K562 (cell line): ENCODE measurements around the gene ORC5. TPM values are rescaled to one million over a fixed set of nuclear protein-coding genes. Genes with fewer than 3 reads are reported as not detected.

Experiments used
- ATAC-seq: fragments of 200-7000 bp; cut with Tn5 transposase; 3 replicates; pipeline ENCODE4 v1.9.1; 2020; ENCODE audit warnings: moderate library complexity
- BruUV-seq: library from RNA; stranded (reverse); fragments of 400-500 nt; replicated peaks from 2 replicates; lab custom pipeline; 2021; lab: Mats Ljungman, UMichigan
- CTCF ChIA-PET: fragments of 300-600 bp; formaldehyde crosslinking; extraction: SDS; loops from one replicate; lab custom pipeline; 2021; ENCODE audit warnings: low intra/inter-chr PET ratio; lab: Yijun Ruan, JAX
- POLR2A ChIA-PET: fragments of 300-600, 350-650 bp; sonication (Branson Sonifier 250); formaldehyde crosslinking; extraction: SDS; loops from one replicate; lab custom pipeline; 2021; ENCODE audit warnings: antibody characterized with exemption, inconsistent platforms; lab: Yijun Ruan, JAX
- DNase-seq, 4 experiments: peaks; one replicate each; pipeline versions ENCODE4 v3.0.0 to v3.0.0-alpha.2; 2011 to 2018; ENCODE audit warnings: low spot score in 3 of 4, mixed read lengths in 3 of 4; ENCODE audit errors: extremely low read depth in 1 of 4
- FAIRE-seq: peaks from 2 replicates; lab custom pipeline; 2011; peaks lifted over from hg19 to GRCh38; lab: Jason Lieb, UNC
- H2AFZ ChIP-seq: 2 replicates; pipeline ENCODE4 v1.6.0; 2011; ENCODE audit warnings: low read depth, low read length, control low read depth, inconsistent platforms
- H3K27ac ChIP-seq: fragments of 200-600 bp; 3 replicates; pipeline ENCODE4 v1.8.0; 2011; ENCODE audit warnings: low read depth, mild to moderate bottlenecking, control low read depth, inconsistent platforms, low read length, moderate library complexity, mixed read lengths; ENCODE audit errors: extremely low read depth
- H3K27me3 ChIP-seq, 2 experiments: fragments of 300-600 bp in 1 of 2; 2 replicates in 1 of 2; 3 replicates in 1 of 2; pipeline versions ENCODE4 v1.6.0 to v1.8.0; 2011; ENCODE audit warnings: inconsistent platforms in 2 of 2, low read length in 2 of 2, mild to moderate bottlenecking in 1 of 2, mixed read lengths in 1 of 2, moderate library complexity in 1 of 2; ENCODE audit not compliant: control insufficient read depth in 2 of 2, insufficient read depth in 2 of 2
- H3K36me3 ChIP-seq: fragments of 300-600 bp; 3 replicates; pipeline ENCODE4 v1.8.0; 2011; ENCODE audit warnings: mild to moderate bottlenecking, low read length, inconsistent platforms; ENCODE audit not compliant: control insufficient read depth, insufficient read depth
- H3K4me1 ChIP-seq, 2 experiments: fragments of 200-600 bp in 1 of 2; replicated peaks in 1 of 2; 2 replicates in 1 of 2; 3 replicates in 1 of 2; pipeline versions ENCODE4 v1.5.1 to v1.8.0; 2011; ENCODE audit warnings: inconsistent platforms in 2 of 2, low read length in 2 of 2, mild to moderate bottlenecking in 1 of 2, mixed read lengths in 1 of 2, moderate library complexity in 1 of 2; ENCODE audit not compliant: control insufficient read depth in 2 of 2, insufficient read depth in 2 of 2
- H3K4me2 ChIP-seq: 2 replicates; pipeline ENCODE4 v1.6.1; 2011; ENCODE audit warnings: low read length, control low read depth, inconsistent platforms, mixed read lengths; ENCODE audit not compliant: insufficient read depth
- H3K4me3 ChIP-seq: fragments of 200-600 bp; sonication (generic), shearing (Covaris generic); 2 replicates; pipeline ENCODE4 v1.5.1; 2016; ENCODE audit warnings: control low read depth, inconsistent platforms
- H3K79me2 ChIP-seq: fragments of 200-600 bp; 3 replicates; pipeline ENCODE4 v1.8.0; 2011; ENCODE audit warnings: low read length, inconsistent platforms; ENCODE audit not compliant: control insufficient read depth, insufficient read depth
- H3K9ac ChIP-seq, 2 experiments: 2 replicates each; pipeline versions ENCODE4 v1.6.0 to v1.6.1; 2011; ENCODE audit warnings: low read depth in 2 of 2, low read length in 2 of 2, control low read depth in 1 of 2, inconsistent platforms in 1 of 2, mild to moderate bottlenecking in 1 of 2, mixed read lengths in 1 of 2; ENCODE audit not compliant: insufficient read depth in 1 of 2
- H3K9me1 ChIP-seq: one replicate; pipeline ENCODE4 v1.6.0; 2011; ENCODE audit warnings: inconsistent platforms, mild to moderate bottlenecking, low read length, moderate library complexity; ENCODE audit not compliant: control insufficient read depth, insufficient read depth
- H3K9me3 ChIP-seq: replicated peaks from 2 replicates; pipeline ENCODE4 v1.5.1; 2011; ENCODE audit warnings: low read depth, low read length, inconsistent platforms; ENCODE audit not compliant: control insufficient read depth, insufficient read depth
- H4K20me1 ChIP-seq: replicated peaks from 2 replicates; pipeline ENCODE4 v1.6.1; 2011; ENCODE audit warnings: low read length, inconsistent platforms, mixed read lengths; ENCODE audit not compliant: control insufficient read depth, insufficient read depth
- BHLHE40 ChIP-seq: IDR thresholded peaks from 2 replicates; pipeline ENCODE4 v1.6.1; 2011; ENCODE audit warnings: low read length, improper control_type of control experiment
- CBFA2T2 ChIP-seq: fragments of 450-650 bp; conservative IDR thresholded peaks from 2 replicates; pipeline ENCODE4 v1.6.1; 2017; ENCODE audit warnings: mild to moderate bottlenecking
- ELF2 ChIP-seq: fragments of 250-450 bp; sonication (Bioruptor Pico); IDR thresholded peaks from 2 replicates; pipeline ENCODE4 v1.5.0; 2021; ENCODE audit warnings: mild to moderate bottlenecking
- FOXJ2 ChIP-seq: fragments of 200-800 bp; sonication (Bioruptor generic); IDR thresholded peaks from 2 replicates; pipeline ENCODE4 v1.6.1; 2016; ENCODE audit warnings: missing genetic modification characterization, missing compliant biosample characterization
- FOXP1 ChIP-seq: sonication (generic); formaldehyde crosslinking; IDR thresholded peaks from 2 replicates; pipeline ENCODE4 v1.8.0; 2022; ENCODE audit warnings: mild to moderate bottlenecking, missing genetic modification reagents
- IRF2 ChIP-seq: sonication (generic); formaldehyde crosslinking; IDR thresholded peaks from 2 replicates; pipeline ENCODE4 v1.8.1; 2022; ENCODE audit warnings: mild to moderate bottlenecking, missing genetic modification reagents
- JUN ChIP-seq, 2 experiments: sonication (generic) in 1 of 2; formaldehyde crosslinking in 1 of 2; IDR thresholded peaks; 2 replicates each; pipeline versions ENCODE4 v1.6.1 to v1.8.0; 2012 to 2022; ENCODE audit warnings: borderline replicate concordance in 2 of 2, mild to moderate bottlenecking in 2 of 2, improper control_type of control experiment in 1 of 2, low read depth in 1 of 2, low read length in 1 of 2, missing genetic modification reagents in 1 of 2
- MCM2 ChIP-seq: fragments of 450-650 bp; IDR thresholded peaks from 2 replicates; pipeline ENCODE4 v1.6.1; 2017; ENCODE audit warnings: low read depth, mild to moderate bottlenecking
- NR2C1 ChIP-seq, 2 experiments: fragments of 450-650 bp; IDR thresholded peaks; 2 replicates each; pipeline ENCODE4 v1.6.1; 2017; ENCODE audit warnings: mild to moderate bottlenecking in 2 of 2, antibody characterized with exemption in 1 of 2, inconsistent platforms in 1 of 2, missing compliant biosample characterization in 1 of 2, missing genetic modification characterization in 1 of 2
- SETDB1 ChIP-seq: IDR thresholded peaks from one replicate; pipeline ENCODE4 v1.6.1; 2012; ENCODE audit warnings: low read length, control low read depth, inconsistent platforms
- ZNF174 ChIP-seq: fragments of 250-450 bp; sonication (Bioruptor Pico); IDR thresholded peaks from 2 replicates; pipeline ENCODE4 v1.4.0; 2020; ENCODE audit warnings: mild to moderate bottlenecking
- ZNF316 ChIP-seq: fragments of 450-650 bp; IDR thresholded peaks from 2 replicates; pipeline ENCODE4 v1.6.1; 2016
- WGBS: fragments of 100-300 bp; shearing (Covaris generic); methylation state at CpG from one replicate; pipeline ENCODE4 v1.1.6; 2016; ENCODE audit warnings: low coverage, mixed read lengths; ENCODE audit not compliant: insufficient coverage; ENCODE audit errors: missing lambda C conversion rate; 5-methylcytosine and 5-hydroxymethylcytosine counted together
- in situ Hi-C: fragments of 300-500 bp; cut with MboI; formaldehyde crosslinking; loops from 4 replicates; pipeline ENCODE4 v1.15.0; 2018; ENCODE audit warnings: inconsistent platforms, mixed read lengths
- intact Hi-C: fragments of 100-400 bp; cut with micrococcal nuclease; formaldehyde crosslinking; loops from 2 replicates; pipeline ENCODE4 v1.14.2; 2022
- polyA plus RNA-seq, 8 experiments: library from polyadenylated mRNA; depleted of rRNA in 4 of 8; stranded (reverse) in 5 of 8; unstranded in 3 of 8; fragments of >200 nt; fragmentation: Nextera tagmentation in 2 of 8; fragmentation: Illumina TruSeq in 1 of 8; extraction: Ambion mirVana in 2 of 8; extraction: Trizol in 1 of 8; gene quantifications; 2 replicates each; pipeline versions ENCODE4 v1.2.1 to v1.2.3, GENCODE V29; 2011 to 2014; ENCODE audit warnings: inconsistent platforms in 1 of 8, missing spikeins in 1 of 8
- total RNA-seq, 7 experiments: library from RNA; depleted of rRNA in 6 of 7; stranded (reverse); fragments of >200 nt in 6 of 7; fragmentation: Illumina TruSeq in 2 of 7; extraction: Trizol in 2 of 7; gene quantifications; 2 replicates each; pipeline versions ENCODE4 v1.2.1 to v1.2.3, GENCODE V29; 2011 to 2021; ENCODE audit warnings: low replicate concordance in 1 of 7
- TF ChIP-seq, protein P1 (sequence below): fragments of 250-450 bp; sonication (Bioruptor Pico); IDR thresholded peaks from 2 replicates; pipeline ENCODE4 v1.8.0; 2022; ENCODE audit warnings: moderate library complexity, mild to moderate bottlenecking, inconsistent platforms
- TF ChIP-seq, protein P2 (sequence below): sonication (generic); formaldehyde crosslinking; IDR thresholded peaks from 2 replicates; pipeline ENCODE4 v1.8.1; 2023; ENCODE audit warnings: mild to moderate bottlenecking, missing genetic modification reagents, moderate library complexity
- TF ChIP-seq, protein P3 (sequence below), 3 experiments: IDR thresholded peaks in 2 of 3; conservative IDR thresholded peaks in 1 of 3; 2 replicates each; pipeline ENCODE4 v1.5.1; 2011 to 2012; ENCODE audit warnings: low read length in 3 of 3, mild to moderate bottlenecking in 3 of 3, control low read depth in 2 of 3, improper control_type of control experiment in 1 of 3, inconsistent platforms in 1 of 3, low read depth in 1 of 3, mixed read lengths in 1 of 3, moderate library complexity in 1 of 3; ENCODE audit not compliant: insufficient read depth in 2 of 3
- TF ChIP-seq, protein P4 (sequence below), 2 experiments: fragments of 450-650 bp; IDR thresholded peaks; 2 replicates each; pipeline ENCODE4 v1.6.1; 2018; ENCODE audit warnings: mild to moderate bottlenecking in 2 of 2, low read depth in 1 of 2; ENCODE audit not compliant: partially characterized antibody in 2 of 2

The ORC5 gene
- total and polyA plus RNA-seq, 9 of the 15 experiments (the other 6 are each of a cell fraction or from before 2014, with no cell fraction given), result 29.8 to 136 (median 54.8) TPM

DNA sequence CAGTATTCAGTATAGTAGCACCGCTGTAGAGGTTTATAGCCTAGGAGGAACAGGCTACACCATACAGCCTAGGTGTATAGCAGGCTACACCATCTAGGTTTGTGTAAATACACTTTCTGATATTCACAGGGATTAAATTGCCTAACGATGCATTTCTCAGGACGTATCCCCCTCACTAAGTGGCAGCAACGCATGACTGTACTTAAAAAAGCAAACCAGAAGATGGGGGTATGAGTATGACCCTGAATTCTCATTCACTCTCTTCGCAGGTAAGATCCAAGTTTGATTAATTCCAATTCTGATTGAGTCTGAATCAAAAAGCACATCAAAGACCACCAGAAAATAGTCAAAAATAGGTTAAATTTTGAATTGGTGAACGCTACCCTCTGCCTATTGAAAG is 972 bp downstream of the ORC5 start:
- Histone ChIP-seq H3K27me3 (no peaks in the 10 kb centered on the region), H3K36me3 (peaks cover 27% of the 10 kb centered on the region), H3K79me2 (peaks cover 57% of the 10 kb centered on the region), H3K4me3 (peak overlapping the region; percentile 71), H3K9me1 (no peaks in the 10 kb centered on the region), H3K4me1 (peaks cover 5 to 8% of the 10 kb centered on the region in 2 experiments; a peak in 1 of 5 replicates), H3K27ac (peak overlapping the region; percentile 86), H4K20me1 (no peaks in the 10 kb centered on the region), H2AFZ (peak overlapping the region; percentile 91), H3K9ac (peak overlapping the region; percentile 95 to 96; a peak in 3 of 4 replicates), H3K9me3 (peaks cover 7% of the 10 kb centered on the region), H3K4me2 (peak overlapping the region; percentile 97)
- CTCF ChIA-PET, result no interaction called here
- POLR2A ChIA-PET, result no interaction called here
- BruUV-seq, result no TSS peak
- in situ Hi-C loops, result no loop called here
- ATAC-seq, result peak; percentile 45
- whole genome bisulfite sequencing, result 3% methylated on average over 6 of the region's 6 CpGs
- peak; percentile 15 for FAIRE-seq
- DNase-seq, result peak in 2 of 4 experiments; percentile 17 to 23
- intact Hi-C loops, result no loop called here
- TF ChIP-seq JUN (IDR thresholded peaks at IDR 0.05; ENCODE audit: borderline replicate concordance, low read depth, low read length), result no peak
- no peak for TF ChIP-seq JUN (CRISPR knock-in tag; IDR thresholded peaks at IDR 0.05; ENCODE audit: borderline replicate concordance)
- TF ChIP-seq NR2C1 (IDR thresholded peaks at IDR 0.05), result no peak
- TF ChIP-seq NR2C1 (tag; IDR thresholded peaks at IDR 0.05), result no peak
- TF ChIP-seq FOXJ2 (tag), result no peak
- TF ChIP-seq MCM2, result no peak
- TF ChIP-seq FOXP1 (CRISPR knock-in tag), result no peak
- TF ChIP-seq, protein P1, sequence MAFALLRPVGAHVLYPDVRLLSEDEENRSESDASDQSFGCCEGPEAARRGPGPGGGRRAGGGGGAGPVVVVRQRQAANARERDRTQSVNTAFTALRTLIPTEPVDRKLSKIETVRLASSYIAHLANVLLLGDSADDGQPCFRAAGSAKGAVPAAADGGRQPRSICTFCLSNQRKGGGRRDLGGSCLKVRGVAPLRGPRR (CRISPR knock-in tag), result no peak
- TF ChIP-seq ZNF316, result 0 out of 2 replicates have a peak, but pooled peaks have one; percentile 23
- TF ChIP-seq IRF2 (CRISPR knock-in tag), result no peak
- no peak for TF ChIP-seq SETDB1
- TF ChIP-seq ELF2, result no peak
- no peak for TF ChIP-seq BHLHE40
- TF ChIP-seq CBFA2T2, result no peak
- TF ChIP-seq, protein P2, sequence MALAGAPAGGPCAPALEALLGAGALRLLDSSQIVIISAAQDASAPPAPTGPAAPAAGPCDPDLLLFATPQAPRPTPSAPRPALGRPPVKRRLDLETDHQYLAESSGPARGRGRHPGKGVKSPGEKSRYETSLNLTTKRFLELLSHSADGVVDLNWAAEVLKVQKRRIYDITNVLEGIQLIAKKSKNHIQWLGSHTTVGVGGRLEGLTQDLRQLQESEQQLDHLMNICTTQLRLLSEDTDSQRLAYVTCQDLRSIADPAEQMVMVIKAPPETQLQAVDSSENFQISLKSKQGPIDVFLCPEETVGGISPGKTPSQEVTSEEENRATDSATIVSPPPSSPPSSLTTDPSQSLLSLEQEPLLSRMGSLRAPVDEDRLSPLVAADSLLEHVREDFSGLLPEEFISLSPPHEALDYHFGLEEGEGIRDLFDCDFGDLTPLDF (CRISPR knock-in tag), result no peak
- TF ChIP-seq, protein P3, sequence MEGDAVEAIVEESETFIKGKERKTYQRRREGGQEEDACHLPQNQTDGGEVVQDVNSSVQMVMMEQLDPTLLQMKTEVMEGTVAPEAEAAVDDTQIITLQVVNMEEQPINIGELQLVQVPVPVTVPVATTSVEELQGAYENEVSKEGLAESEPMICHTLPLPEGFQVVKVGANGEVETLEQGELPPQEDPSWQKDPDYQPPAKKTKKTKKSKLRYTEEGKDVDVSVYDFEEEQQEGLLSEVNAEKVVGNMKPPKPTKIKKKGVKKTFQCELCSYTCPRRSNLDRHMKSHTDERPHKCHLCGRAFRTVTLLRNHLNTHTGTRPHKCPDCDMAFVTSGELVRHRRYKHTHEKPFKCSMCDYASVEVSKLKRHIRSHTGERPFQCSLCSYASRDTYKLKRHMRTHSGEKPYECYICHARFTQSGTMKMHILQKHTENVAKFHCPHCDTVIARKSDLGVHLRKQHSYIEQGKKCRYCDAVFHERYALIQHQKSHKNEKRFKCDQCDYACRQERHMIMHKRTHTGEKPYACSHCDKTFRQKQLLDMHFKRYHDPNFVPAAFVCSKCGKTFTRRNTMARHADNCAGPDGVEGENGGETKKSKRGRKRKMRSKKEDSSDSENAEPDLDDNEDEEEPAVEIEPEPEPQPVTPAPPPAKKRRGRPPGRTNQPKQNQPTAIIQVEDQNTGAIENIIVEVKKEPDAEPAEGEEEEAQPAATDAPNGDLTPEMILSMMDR (IDR thresholded peaks at IDR 0.05 in 2 of 3, conservative IDR thresholded peaks at IDR 0.05 in 1 of 3; ENCODE audit: insufficient read depth in 2 of 3, low read depth in 1 of 3, low read length in 3 of 3), result peak in 1 of 3 experiments; percentile 31; a peak in 2 of 6 replicates
- TF ChIP-seq, protein P4, sequence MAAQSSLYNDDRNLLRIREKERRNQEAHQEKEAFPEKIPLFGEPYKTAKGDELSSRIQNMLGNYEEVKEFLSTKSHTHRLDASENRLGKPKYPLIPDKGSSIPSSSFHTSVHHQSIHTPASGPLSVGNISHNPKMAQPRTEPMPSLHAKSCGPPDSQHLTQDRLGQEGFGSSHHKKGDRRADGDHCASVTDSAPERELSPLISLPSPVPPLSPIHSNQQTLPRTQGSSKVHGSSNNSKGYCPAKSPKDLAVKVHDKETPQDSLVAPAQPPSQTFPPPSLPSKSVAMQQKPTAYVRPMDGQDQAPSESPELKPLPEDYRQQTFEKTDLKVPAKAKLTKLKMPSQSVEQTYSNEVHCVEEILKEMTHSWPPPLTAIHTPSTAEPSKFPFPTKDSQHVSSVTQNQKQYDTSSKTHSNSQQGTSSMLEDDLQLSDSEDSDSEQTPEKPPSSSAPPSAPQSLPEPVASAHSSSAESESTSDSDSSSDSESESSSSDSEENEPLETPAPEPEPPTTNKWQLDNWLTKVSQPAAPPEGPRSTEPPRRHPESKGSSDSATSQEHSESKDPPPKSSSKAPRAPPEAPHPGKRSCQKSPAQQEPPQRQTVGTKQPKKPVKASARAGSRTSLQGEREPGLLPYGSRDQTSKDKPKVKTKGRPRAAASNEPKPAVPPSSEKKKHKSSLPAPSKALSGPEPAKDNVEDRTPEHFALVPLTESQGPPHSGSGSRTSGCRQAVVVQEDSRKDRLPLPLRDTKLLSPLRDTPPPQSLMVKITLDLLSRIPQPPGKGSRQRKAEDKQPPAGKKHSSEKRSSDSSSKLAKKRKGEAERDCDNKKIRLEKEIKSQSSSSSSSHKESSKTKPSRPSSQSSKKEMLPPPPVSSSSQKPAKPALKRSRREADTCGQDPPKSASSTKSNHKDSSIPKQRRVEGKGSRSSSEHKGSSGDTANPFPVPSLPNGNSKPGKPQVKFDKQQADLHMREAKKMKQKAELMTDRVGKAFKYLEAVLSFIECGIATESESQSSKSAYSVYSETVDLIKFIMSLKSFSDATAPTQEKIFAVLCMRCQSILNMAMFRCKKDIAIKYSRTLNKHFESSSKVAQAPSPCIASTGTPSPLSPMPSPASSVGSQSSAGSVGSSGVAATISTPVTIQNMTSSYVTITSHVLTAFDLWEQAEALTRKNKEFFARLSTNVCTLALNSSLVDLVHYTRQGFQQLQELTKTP (IDR thresholded peaks at IDR 0.05; ENCODE audit: low read depth in 1 of 2, partially characterized antibody in 2 of 2), result no peak
- no peak for TF ChIP-seq ZNF174 (CRISPR knock-in tag)
